HG03135 (cell line): ENCODE results near the gene ARL6IP1.

Source experiments
- ATAC-seq: cut with Tn5 transposase; IDR thresholded peaks from one replicate; pipeline ENCODE4 v1.9.1; 2021; ENCODE audit warnings: mild to moderate bottlenecking, moderate library complexity; ENCODE audit not compliant: unreplicated experiment

Gene ARL6IP1

DNA sequence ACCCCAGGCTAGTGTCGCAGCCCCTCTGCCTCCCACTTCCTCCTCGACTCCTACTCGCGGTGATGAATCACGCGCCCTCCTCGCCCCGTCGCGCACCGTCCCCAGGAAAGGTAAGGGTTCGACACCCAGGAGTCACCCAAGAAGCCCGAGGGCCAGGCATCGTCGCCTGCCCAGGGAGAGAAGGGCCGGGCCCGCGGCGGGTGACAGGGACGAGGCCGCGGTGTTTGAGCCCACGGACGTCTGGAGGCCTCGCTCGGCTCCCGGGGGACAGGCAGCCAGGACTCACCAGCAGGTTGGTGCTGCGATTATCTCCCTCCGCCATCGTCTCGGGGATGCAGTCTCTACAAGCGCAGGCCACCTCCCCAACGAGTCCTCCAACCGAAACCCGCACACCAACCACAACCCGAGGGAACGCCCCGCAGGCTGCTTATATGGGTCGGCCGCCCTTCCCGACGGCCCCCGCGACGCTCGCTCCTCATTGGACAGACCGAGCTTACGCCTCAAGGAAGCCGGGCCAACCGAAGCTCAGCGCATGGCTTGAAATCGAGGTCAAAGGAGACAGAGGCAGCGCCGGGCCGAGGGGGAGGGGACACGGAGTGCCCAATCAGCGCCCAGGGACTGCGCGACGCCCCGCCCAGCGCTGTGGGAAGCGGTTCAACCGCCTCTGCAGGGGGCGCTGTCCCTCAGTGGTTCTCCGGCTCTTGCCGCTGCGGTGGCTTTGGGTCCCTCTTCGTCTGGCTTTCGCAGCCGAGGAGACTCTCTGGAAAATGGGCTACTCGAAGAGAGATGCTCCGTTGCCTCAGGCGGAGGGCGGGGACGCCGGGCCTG is at the start of gene ARL6IP1:
ARL6IP1 (minus strand) TSS at position 405 of the 828 bp plus-strand sequence; CDS start at position 322, 83 bp downstream.
- peak; percentile 91 for ATAC-seq

DNA sequence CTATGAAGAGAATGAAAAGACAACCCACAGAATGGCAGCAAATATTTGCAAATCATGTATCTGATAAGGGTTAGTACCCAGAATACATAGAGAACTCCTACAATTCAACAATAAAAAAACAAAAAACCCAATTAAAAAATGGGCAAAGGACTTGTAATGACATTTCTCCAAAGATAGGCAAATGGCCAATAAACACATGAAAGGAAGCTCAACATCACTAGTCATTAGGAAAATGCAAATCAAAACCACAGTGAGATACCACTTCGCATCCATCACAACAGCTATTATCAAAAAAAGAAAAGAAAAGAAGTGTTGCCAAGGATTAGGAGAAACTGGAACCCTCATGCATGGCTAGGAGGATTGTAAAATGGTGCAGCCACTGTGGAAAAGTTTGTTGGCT is 45.1 kb upstream of the ARL6IP1 start:
- ATAC-seq = no peak

DNA sequence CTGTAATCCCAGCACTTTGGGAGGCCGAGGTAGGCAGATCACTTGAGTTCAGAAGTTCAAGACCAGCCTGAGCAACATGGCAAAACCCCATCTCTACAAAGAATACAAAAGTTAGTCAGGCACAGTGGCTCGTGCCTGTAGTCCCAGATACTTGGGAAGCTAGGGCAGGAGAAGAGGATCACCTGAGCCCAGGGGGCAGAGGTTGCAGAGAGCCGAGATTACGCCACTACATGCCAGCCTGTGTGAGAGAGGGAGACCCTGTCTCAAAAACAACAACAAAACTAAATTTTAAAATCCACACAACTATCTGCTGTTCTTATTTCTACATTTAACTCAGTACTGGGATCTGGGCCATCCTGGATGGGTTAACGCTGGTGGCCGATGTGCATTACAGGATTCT is 41.2 kb upstream of the ARL6IP1 start:
- ATAC-seq = no peak

DNA sequence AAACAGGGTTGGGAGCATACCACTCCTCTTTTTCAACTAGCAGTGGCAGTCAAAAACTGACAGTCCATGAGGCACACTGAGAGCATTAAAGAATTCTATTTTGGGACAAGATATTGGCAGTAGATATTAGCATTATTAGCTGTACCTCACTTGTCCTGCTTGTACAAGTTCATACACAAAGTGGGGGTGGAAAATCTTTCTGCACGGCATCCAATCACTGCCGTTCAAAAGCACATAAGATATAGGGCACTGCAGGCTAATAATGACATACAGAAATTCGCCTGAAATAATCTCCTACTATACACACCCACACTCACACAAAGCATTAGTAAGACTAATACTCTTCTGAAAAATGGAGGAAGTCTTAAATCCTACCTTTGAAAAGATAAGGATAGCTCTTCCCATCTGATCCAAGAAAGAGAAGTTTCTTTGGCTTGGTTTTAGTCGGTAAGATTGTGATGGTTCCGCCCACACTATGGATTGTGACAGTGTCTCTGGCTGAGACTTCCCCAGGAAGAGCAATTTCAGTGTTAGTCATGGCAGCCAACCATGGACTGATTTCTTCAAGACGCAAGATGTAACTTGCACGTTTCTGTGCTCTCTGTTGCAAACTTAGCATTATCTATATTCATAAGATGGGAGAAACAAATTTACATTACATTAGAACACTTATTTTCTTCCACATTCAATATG is 40.6 kb upstream of the ARL6IP1 start:
- no peak for ATAC-seq

DNA sequence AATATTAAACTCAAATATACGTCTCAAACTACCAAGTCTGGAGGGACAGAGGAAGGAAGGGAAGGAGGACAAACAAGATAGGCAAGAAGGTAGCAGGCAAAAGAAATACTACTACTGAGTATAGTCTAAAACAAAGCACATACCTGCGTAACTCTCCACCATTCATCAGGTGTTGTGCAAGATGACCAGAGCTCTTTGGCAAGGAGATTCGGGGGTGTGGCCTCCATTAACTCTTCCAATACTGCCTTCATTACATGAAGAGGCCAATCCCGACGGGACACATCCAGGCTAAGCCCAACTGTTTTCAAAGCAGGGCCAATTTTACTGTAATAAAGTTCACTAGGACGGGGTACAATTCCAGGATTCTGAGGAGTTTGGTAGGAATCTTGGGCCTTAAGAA is 38.2 kb upstream of the ARL6IP1 start:
- no peak for ATAC-seq

DNA sequence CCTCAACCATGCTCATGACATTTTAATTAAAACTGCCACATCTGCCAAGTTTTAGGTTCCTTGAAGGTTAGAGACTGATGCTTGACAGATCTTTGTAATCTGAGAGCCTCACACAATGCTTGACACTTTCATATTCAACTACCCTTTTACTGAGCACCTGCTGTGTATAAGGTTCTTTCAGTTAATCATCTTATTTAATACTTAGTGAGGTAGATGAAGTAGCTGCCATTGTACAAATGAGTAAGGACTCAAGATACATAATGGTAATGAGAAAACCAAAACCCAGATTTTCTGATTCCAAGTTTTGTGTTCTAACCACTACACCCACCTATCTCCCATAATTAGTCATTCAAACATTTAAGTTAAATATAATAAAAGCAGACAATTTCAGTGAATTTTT is 35.4 kb upstream of the ARL6IP1 start:
- ATAC-seq = no peak

DNA sequence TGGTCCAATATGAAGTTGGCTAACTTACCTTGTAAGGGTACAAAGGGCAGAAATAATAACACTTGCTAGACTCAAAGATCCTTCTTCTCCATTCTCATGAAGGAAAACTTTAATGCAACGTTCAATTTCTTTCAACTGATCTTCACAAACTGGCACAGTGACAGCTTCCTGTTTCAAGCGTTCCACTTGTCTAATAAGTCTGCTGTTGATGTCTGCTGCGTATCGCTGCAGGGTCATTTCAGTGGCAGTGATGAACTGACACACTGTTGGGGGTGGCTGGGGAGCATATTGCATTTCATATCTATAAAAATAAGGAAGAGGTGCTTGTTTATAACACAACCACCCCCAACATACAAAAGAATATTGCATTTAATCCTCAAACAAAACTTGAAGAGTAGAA is 33.5 kb upstream of the ARL6IP1 start:
- ATAC-seq = no peak

DNA sequence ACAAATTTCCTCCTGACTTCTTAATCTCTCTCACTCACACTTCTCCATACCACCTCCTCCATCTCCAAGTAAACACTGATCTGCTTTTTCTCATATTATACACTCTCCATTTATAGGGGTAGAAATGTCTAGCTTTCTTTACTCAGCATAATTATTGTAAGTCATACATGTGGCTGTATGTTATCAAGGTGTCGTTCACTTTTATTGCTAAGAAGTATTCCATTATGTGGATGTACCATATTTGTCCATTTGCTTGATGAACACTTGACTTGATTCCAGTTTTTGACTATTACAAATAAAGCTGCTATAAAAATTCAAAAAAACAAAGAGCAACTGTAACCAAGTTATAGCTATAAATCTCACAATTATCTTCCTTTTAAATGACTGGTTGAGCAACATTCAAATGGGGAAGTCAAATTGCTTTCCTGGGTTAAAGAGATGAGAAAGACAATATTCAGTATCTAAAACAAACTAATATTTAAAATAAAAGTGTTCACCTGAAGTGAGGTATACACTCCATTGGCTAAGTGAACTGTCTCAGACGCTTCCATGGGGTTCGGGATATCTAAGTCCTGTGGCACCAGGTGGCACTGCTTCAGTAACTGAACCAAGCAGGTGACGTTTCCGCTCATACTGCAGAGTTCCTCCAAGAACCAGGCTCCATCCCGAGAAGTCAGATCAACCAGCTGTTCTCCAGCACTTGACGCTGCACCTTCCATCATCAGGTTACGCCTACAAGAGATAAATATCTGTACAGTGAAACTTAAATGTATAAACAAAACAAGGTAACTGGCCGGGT is 32.6 kb upstream of the ARL6IP1 start:
- ATAC-seq = no peak

DNA sequence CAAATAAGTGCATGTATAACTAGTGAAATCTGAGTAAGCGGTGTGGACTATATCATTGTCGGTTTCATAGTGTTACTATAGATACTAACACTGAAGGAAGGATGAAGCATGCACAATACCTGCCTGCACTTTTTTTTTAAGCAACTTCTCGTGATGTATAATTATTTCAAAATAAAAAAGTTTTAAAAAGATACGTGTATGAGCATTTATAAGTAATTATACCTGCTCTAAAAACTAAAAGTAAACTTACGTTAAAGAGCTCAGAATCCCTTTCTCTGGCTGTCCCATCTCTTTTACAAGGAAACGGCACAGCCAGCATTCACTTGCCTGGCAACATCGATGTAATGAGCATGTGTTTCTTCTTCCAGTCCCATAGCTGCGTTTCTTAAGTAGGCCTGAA is 31.3 kb upstream of the ARL6IP1 start:
- no peak for ATAC-seq

DNA sequence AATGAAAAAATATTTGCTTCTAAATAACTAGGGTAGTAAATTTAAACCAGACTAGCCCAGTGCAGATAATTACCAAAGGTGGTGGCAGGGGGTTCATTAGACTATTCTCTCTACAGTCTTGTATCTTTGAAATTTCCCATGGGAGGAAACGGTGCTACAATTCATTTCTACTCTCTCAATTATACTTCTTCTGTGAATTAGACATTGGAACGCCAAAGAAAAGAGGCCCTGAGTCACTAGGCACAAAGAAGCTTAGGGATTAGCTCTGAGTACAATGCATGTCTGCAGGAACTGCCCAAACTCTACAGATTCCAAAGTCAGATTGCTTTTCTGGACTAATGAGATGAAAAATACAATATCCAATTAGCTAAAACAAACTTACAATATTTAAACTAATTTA is 30.7 kb upstream of the ARL6IP1 start:
- no peak for ATAC-seq

DNA sequence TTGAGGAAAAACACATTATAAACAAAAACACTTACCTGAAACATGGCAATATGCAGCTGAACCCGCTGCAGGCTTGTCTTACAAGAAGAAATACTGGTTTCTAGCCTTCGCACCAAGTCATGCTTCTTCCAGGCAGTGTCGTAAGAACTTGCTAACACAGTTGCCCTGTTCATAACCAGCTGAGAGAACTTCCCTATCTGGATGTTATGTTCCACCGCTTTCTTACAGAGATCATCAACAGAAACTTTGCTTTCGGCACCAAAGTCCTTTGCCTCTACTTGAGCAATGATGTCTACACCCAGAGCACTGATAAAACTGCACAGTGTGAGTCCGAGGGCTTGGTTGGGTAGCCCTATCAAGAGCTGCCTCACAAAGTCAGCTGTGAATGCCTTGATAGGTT is 27.9 kb upstream of the ARL6IP1 start:
- ATAC-seq = no peak

DNA sequence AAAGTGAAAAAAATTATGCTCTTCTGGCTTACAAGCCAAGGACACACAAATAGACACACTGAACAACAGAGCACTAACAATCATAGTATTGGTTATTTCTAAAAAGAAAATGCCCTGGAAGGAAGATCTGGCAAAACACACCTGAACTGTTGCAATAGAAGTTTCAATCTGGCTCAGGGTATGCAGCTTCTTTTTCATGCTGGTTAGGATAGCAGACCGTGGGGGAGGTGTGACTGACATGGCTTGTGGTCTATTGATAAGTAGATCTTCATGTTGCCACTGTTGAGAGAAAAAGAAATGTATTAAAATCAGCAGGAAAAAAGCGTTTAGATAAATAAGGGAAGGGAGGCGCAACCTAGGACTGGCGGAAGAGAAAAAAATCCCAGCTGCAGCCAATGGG is 26.5 kb upstream of the ARL6IP1 start:
- no peak for ATAC-seq

DNA sequence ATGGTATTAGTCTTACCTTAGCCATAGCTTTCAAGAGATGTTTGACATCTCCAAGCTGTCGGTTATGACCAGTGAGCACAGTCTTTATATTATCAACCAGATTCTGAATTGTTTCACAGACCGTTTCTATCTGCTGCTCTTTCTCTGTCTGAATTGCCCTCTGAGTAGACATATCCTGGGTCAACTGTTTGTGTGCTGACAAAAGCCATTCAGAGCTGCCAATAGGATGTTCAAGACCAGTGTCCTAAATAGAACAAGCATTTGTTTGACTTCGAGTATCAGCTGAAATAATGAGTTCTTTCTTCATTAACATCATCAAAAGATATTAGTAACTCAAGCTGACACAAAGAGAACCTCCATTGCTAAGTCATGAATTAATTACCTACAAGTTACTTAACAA is 14.9 kb upstream of the ARL6IP1 start:
- no peak for ATAC-seq

DNA sequence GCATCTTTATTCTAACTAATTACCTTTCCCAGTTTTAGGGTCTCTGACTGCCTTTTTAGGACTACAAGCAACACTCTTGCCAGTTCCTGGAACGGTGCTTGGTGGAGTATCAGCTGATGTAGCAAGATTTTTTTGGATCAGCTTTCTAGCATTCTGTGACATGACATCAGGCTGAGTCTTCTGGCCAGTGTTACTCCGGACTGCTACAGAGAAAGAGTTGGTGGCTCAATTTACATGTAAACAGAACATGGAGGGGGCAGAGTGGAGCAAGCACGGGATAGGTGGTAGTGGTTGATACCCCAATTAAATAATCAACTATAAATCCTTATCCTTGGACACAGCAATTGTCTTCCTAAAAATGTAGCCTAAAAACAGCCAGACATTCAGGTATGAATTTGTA is 10.6 kb upstream of the ARL6IP1 start:
- ATAC-seq = no peak

DNA sequence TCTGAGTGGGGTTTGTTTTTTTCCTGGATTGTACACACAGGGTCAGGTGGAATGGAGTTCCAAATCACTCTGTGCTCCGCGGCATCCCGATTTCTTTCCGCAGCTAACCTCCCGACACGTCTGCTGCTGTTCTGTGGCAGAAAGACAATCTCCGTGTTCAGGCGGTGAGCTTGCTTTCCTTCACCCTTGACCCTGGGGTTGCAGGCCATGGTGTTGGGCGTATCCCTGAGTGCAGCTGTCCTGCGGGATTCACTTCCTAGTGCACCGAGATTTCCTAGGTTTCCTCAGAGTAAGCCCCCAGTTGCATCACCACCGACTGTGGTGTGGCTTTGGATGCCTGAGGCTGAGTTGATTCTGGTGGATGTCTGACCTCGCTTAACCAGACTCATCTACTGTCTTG is 7.8 kb upstream of the ARL6IP1 start:
- no peak for ATAC-seq

DNA sequence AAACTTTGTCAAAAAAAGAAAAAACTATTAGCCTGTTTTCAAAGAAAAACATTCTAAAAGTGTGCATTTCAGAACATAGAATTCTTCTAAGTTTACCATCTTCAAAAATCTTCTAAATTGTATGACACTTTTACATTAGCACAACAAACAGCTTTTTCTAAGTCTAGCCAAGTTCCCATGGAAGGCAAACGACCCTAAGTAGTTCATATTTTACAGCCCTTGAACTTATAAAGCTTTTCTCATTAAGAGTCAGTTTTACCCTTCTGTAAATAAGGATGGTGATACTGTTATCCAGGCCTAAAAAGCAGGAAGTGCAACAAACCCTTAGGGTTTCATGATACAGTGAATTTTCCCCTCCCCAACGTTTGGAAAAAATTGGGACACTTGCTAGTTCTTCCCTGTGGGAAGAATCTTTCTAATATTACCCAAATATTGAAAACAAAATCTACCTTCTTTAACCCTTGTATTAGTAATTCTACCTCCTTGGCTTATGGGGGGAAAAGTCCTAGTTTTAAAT is 4.0 kb upstream of the ARL6IP1 start:
- no peak for ATAC-seq

DNA sequence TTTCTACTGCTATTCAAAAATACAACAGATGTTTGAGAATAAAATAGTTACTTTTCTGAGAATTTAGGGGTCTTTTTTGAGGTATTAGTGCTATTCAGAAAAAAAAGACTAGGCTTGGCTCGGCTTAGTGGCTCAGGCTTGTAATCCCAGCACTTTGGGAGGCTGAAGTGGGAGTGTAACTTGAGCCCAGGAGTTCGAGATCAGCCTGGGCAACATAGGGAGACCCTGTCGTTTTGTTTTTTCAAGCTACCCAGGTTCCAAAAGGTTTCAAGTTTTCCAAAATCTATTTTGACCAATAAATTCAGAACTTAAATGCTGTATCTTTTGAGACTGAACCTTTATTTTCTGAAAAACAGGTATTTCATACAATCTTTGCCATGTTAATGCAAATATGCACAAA is 3.2 kb upstream of the ARL6IP1 start:
- no peak for ATAC-seq

DNA sequence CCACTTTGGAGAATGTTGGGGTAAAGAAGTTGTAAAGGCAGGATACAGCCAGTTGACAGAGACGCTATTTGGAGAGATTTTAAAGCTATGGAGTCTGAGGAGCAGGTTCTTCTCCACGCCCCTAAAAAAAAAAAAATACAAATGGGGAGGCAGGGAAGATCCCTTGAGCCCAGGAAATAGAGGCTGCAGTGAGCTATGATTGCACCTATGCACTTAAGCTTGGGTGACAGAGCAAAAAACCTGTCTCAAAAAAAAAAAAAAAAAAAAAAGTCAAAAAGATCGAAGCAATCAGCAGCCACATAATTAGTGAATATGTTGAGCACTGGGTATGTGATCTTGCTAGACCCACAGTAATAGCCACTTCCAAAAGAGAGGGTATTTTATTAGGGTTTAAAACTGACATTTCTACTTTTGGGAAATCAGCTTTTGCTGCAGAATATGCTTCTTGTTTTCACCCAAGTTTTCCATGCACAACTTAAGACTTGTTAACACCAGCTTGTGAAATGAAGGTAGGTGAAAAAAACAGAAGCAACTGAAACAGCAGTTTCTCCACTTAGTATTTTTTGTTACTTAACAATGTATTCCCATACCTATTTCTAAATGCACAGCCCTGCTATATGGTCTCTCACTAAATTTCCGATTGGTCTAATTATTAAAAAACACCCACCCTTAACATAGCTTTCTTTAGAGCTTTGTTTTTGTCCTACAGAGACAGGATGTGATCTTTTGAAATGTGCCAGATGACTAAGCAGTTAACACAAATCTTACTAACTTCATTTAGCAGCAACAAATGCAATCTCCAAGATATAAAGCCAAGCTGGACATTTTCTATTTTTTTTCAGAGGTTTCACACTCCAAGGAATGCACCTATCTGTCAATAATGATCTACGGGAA is 2.5 kb upstream of the ARL6IP1 start:
- ATAC-seq = no peak

DNA sequence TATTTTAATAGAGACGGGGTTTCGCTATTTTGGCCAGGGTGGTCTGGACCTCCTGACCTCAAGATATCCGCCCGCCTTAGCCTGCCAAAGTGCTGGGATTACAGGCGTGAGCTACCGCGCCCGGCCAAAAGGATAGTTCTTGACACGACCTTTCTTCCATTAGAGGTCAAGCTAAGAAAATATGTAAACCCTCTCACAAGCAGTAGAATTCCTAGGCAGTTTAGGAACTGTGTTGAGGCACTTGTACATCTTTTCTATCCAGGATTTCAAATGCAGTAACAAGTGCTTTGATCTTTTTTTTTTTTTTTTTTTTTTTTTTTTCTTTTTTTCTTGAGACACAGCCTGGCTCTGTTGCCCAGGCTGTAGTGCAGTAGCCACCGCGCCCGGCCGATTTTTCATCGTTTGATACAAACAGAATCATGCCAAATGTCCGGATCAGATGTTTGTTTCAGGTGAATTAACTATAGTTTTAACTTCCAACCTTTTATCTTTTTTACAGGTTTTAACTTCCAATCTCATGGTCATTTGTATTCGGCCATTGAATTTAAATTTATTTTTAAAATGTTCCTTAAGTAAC is 1.5 kb upstream of the ARL6IP1 start:
- ATAC-seq = no peak

DNA sequence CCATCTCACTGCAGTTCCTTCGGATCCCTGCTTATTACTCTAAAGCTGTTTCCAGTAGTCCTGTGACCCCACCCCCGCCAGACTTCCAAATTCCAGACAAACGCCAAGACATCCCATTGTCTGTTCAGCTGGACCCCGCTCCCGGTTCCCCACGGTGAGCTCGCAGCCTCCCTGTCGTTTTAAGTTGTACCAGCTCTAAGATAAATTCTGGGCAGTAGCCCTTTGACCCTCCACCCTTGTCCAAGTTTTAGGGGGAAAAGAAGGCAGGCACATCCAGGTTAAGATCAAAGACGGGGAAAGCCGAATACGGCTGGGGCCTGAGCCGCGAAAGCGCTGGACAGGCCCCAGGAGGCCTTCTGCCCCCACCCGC is 589 bp downstream of the ARL6IP1 start:
- ATAC-seq = no peak
